K562 (cell line): ENCODE results near the gene LRRC27.

Experiments
- JUND ChIP-seq, 2 experiments: IDR thresholded peaks; 2 replicates in 1 of 2; 3 replicates in 1 of 2; pipeline ENCODE4 v1.6.1; 2011; ENCODE audit warnings: borderline replicate concordance in 2 of 2, low read depth in 2 of 2, low read length in 2 of 2, improper control_type of control experiment in 1 of 2, missing biosample characterization in 1 of 2, missing genetic modification characterization in 1 of 2, missing genetic modification reagents in 1 of 2
- POLR2AphosphoS5 ChIP-seq: IDR thresholded peaks from 2 replicates; pipeline ENCODE4 v1.6.1; 2011; ENCODE audit warnings: mild to moderate bottlenecking, low read depth, low read length, moderate library complexity; ENCODE audit not compliant: control insufficient read depth, insufficient read depth
- SRSF1 ChIP-seq: fragments of 200-400 bp; formaldehyde crosslinking; IDR thresholded peaks from 2 replicates; pipeline ENCODE4 v1.6.1; 2017; ENCODE audit warnings: mild to moderate bottlenecking, low read depth, low read length, moderate library complexity

DNA sequence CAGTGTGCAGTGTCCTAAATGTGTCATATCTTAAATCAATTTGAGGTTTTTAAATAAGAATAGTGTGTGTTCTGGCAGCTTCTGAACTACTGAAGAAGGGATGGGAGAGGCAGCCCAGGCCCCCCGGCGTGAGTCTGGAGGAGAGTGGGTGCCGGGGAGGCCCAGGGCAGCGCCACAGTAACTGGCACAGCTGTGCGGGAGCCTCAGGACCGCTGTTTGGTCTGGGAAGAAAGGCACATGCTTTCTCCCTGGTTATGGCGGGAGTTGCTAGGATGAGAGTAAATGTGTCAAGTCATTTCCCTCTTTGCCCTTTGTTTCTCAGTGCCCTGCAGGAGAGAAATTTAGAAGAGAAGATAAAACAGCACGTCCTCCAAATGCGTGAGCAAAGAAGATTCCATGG is 33.1 kb downstream of the LRRC27 start:
- no peak for TF ChIP-seq POLR2AphosphoS5
- TF ChIP-seq SRSF1, result no peak
- no peak for TF ChIP-seq JUND (IDR thresholded peaks at IDR 0.05; ENCODE audit: borderline replicate concordance, low read depth, low read length)
- TF ChIP-seq JUND (tag; IDR thresholded peaks at IDR 0.05; ENCODE audit: borderline replicate concordance, low read depth, low read length), result no peak
